K562 (cell line): Measurements from ENCODE around the gene NAV2. TPM values are rescaled to one million over a fixed set of nuclear protein-coding genes. Genes with fewer than 3 reads are reported as not detected.
A peak's percentile ranks its signal among the peaks of the same experiment; 100 is the strongest.

Experiments used
- ARID1B ChIP-seq: fragments of 450-650 bp; IDR thresholded peaks from 2 replicates; pipeline ENCODE4 v1.6.1; 2016; ENCODE audit warnings: antibody characterized with exemption, mild to moderate bottlenecking, inconsistent platforms
- ESRRA ChIP-seq: fragments of 450-650 bp; IDR thresholded peaks from 2 replicates; pipeline ENCODE4 v1.6.1; 2014; ENCODE audit warnings: low read depth, mild to moderate bottlenecking, moderate library complexity, borderline replicate concordance
- FOXK2 ChIP-seq, 2 experiments: fragments of 450-650 bp; IDR thresholded peaks in 1 of 2; conservative IDR thresholded peaks in 1 of 2; 2 replicates each; pipeline ENCODE4 v1.6.1; 2016; ENCODE audit warnings: low read depth in 2 of 2, mild to moderate bottlenecking in 1 of 2
- HBP1 ChIP-seq: fragments of 450-650 bp; formaldehyde crosslinking; IDR thresholded peaks from 2 replicates; pipeline ENCODE4 v1.4.0; 2022; ENCODE audit warnings: missing genetic modification characterization
- MCM2 ChIP-seq: fragments of 450-650 bp; IDR thresholded peaks from 2 replicates; pipeline ENCODE4 v1.6.1; 2017; ENCODE audit warnings: low read depth, mild to moderate bottlenecking
- MED1 ChIP-seq: sonication (generic); formaldehyde crosslinking; IDR thresholded peaks from 2 replicates; pipeline ENCODE4 v1.8.1; 2023; ENCODE audit warnings: missing genetic modification reagents, borderline replicate concordance
- MGA ChIP-seq: fragments of 450-650 bp; IDR thresholded peaks from 2 replicates; pipeline ENCODE4 v1.6.1; 2016; ENCODE audit warnings: mild to moderate bottlenecking, moderate library complexity
- NFRKB ChIP-seq: fragments of 450-650 bp; IDR thresholded peaks from 2 replicates; pipeline ENCODE4 v1.6.1; 2016; ENCODE audit warnings: low read depth
- PRMT5 ChIP-seq: sonication (generic); formaldehyde crosslinking; IDR thresholded peaks from 2 replicates; pipeline ENCODE4 v1.5.0; 2020; ENCODE audit warnings: missing genetic modification reagents
- RAD51 ChIP-seq: fragments of 450-650 bp; IDR thresholded peaks from 2 replicates; pipeline ENCODE4 v1.7.1; 2016; ENCODE audit warnings: low read depth, mild to moderate bottlenecking, borderline replicate concordance
- RBM14 ChIP-seq: fragments of 200-400 bp; formaldehyde crosslinking; IDR thresholded peaks from 2 replicates; pipeline ENCODE4 v1.6.1; 2018; ENCODE audit warnings: low read depth, mild to moderate bottlenecking, low read length, moderate library complexity, borderline replicate concordance; ENCODE audit not compliant: insufficient read depth
- RBM39 ChIP-seq: fragments of 200-400 bp; formaldehyde crosslinking; optimal IDR thresholded peaks from 2 replicates; pipeline ENCODE3; 2018; ENCODE audit warnings: low read depth, low read length
- TARDBP ChIP-seq: fragments of 450-650 bp; IDR thresholded peaks from 2 replicates; pipeline ENCODE4 v1.6.1; 2016
- ZNF133 ChIP-seq: fragments of 250-450 bp; sonication (Bioruptor Pico); IDR thresholded peaks from 2 replicates; pipeline ENCODE4 v1.4.0; 2020; ENCODE audit warnings: mild to moderate bottlenecking
- polyA plus RNA-seq, 8 experiments: library from polyadenylated mRNA; depleted of rRNA in 4 of 8; stranded (reverse) in 5 of 8; unstranded in 3 of 8; fragments of >200 nt; fragmentation: Nextera tagmentation in 2 of 8; fragmentation: Illumina TruSeq in 1 of 8; extraction: Ambion mirVana in 2 of 8; extraction: Trizol in 1 of 8; gene quantifications; 2 replicates each; pipeline versions ENCODE4 v1.2.1 to v1.2.3, GENCODE V29; 2011 to 2014; ENCODE audit warnings: inconsistent platforms in 1 of 8, missing spikeins in 1 of 8
- total RNA-seq, 7 experiments: library from RNA; depleted of rRNA in 6 of 7; stranded (reverse); fragments of >200 nt in 6 of 7; fragmentation: Illumina TruSeq in 2 of 7; extraction: Trizol in 2 of 7; gene quantifications; 2 replicates each; pipeline versions ENCODE4 v1.2.1 to v1.2.3, GENCODE V29; 2011 to 2021; ENCODE audit warnings: low replicate concordance in 1 of 7
- TF ChIP-seq, protein P1 (sequence below): fragments of 250-450 bp; sonication (Bioruptor Pico); IDR thresholded peaks from 2 replicates; pipeline ENCODE4 v1.6.1; 2021; ENCODE audit warnings: mild to moderate bottlenecking

Gene NAV2
- total and polyA plus RNA-seq, 9 of the 15 experiments (the other 6 are each of a cell fraction or from before 2014, with no cell fraction given), result 0.03 to 0.35 (median 0.05) TPM

DNA sequence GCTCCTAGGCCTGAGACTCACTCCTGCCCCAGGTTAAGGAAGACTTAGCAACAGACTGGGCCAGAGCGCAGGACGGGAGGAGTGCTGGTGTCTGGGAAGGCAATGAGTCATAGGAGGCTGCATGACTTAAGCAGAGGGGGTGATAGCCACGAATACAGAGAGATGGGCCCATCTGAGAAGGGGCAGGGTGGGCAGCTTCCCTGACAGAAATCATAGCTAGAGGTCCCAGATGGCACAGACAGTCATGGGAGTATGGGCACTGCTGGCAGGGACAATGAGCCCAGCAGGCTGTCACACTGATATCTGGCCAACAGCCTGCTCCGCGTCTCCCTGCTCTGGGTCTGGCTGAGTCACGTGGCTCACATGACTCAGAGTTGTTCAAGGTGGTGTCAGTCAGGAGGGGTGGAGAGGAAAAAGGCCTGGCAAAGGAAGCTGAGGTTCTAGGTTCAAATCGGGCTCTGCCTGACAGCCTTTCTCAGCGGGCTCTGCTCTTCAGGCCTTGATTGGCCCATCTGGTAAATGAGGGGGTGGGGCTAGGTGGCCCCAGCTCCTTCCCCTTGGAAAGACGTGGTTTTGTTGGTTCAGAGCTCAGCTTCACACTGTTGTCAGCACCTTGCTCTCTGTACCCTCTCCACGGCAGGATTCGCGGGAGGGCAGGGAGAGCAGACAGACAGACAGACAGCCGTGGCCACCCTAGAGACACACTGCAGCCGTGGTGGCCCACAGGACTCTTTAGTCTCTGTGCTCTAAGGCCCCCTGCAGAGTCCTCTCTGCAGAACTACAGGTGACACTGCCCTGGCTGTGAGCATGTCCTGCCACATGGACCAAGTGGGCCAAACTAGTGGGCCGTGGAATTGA, 399.9 kb downstream of the NAV2 start (continued):
- TF ChIP-seq MGA, result peak; percentile 96
- peak; percentile 95 for TF ChIP-seq RAD51
- TF ChIP-seq MED1, result no peak
- TF ChIP-seq, protein P1, sequence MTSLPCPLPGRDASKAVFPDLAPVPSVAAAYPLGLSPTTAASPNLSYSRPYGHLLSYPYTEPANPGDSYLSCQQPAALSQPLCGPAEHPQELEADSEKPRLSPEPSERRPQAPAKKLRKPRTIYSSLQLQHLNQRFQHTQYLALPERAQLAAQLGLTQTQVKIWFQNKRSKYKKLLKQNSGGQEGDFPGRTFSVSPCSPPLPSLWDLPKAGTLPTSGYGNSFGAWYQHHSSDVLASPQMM (CRISPR knock-in tag), result no peak
- TF ChIP-seq RBM14, result no peak
- TF ChIP-seq ESRRA, result no peak
- TF ChIP-seq ZNF133 (CRISPR knock-in tag), result no peak
- TF ChIP-seq NFRKB, result no peak
- TF ChIP-seq ARID1B, result peak; percentile 89
- TF ChIP-seq PRMT5 (CRISPR knock-in tag), result no peak
- TF ChIP-seq HBP1, result no peak
- TF ChIP-seq FOXK2 (conservative IDR thresholded peaks at IDR 0.05 in 1 of 2, IDR thresholded peaks at IDR 0.05 in 1 of 2; ENCODE audit: low read depth in 2 of 2), result peak in 1 of 2 experiments; percentile 64; a peak in 2 of 4 replicates
- no peak for TF ChIP-seq MCM2
- TF ChIP-seq TARDBP, result no peak
- TF ChIP-seq RBM39, result no peak
